HG02623 (cell line): ENCODE data around the gene CDKN2C.
A peak's percentile ranks its signal among the peaks of the same experiment; 100 is the strongest.
"Not testable (repeated sequence)": the region's sequence is repeated elsewhere in the genome, so short reads cannot be mapped to it uniquely, and the experiment has no call there.

Experiments used
- ATAC-seq: cut with Tn5 transposase; IDR thresholded peaks from one replicate; pipeline ENCODE4 v1.9.1; 2021; ENCODE audit warnings: moderate library complexity; ENCODE audit not compliant: unreplicated experiment

Gene CDKN2C

DNA sequence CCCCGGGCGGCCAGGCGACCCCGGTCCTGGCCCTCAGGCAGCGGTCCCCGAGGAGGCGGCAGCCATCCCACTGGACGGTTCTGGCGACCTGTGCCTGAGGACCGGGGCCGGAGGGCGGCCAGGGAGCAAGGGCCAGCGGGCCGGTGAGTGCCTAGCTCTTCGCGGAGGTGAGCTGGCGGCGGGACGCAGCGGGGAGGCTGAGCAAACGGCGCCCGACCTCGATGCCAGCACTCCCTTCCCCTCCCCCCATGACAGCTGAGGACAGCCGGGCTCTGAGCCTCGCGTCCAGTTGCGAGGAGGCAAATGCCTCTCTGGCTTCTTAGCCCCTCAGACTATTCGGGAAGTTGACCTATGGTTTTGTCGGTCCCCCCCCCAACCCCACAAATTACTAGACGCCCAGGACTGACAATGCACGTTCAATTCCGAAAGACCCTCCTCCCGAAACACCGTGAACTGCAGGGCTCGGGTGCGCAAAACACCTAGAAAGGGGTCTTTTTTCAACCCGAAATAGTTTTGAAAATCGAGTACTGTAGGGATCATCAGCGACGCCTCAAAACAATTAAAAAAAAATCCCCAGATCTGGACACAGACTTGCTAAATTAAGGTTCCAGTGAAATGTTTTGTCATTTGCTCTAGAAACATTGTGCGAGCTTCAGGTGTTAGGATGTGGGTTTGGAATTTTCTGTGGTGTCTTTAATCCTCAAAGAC, 8.3 kb downstream of the CDKN2C start:
- ATAC-seq, result peak; percentile 37

DNA sequence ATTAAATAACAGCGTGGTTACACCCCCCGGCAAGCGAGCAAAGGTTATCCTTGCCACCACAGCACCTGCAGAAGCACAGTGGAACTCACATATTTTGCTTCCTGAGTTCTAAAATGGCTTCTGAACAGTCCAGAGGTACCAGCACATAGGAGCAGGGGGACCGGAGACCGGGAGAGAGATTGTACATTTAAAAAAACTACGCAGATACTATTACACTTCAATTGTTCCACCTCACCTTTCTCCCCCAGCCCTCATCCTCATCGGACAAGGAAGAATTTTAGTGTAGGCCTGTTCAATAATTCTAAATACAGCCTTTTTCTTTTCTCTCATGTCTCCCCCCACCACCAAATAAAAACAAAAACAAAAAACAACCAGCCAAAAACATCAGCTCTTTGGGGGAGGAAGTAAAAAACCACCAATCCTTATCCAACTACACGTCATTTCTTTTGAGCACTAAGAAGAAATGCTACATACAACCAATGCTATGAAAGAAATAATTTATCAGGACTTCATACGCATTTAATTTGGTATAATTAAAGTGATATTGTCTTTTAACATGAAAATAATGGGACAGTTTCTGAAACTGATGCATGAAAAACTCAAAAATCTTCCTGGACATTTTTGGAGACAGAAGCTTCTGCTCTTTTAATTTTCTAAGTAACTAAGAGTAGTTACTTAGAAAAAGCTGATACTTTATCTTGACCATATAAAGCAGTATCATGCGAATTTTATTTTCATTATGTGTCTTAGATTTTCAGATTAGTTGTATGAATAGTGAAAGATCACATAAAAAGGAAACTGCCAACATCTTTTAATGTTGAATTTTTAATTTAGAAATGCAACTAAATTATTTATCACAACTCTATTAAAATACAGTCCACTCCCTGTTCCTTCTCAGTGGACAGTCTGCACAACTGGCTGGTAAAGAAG, 9.1 kb downstream of the CDKN2C start:
- no peak for ATAC-seq

DNA sequence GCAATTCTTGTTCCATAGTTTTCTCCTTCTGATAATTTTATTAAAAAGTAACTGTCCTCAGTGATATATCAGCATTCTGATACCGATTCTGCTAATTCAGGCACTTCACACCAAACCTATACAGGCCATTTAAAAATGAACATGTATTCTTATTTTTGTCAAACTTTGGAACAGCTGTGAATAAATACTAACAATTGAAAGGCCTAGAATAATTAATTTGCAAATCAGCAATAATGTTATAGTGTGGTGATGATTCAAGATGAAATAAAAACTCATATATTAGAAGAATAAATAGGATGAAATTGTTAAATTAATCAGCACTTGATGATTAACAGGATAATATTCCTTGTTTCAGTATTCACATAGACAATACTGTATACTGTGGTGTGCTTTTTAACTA, 9.9 kb downstream of the CDKN2C start:
- ATAC-seq, result no peak

DNA sequence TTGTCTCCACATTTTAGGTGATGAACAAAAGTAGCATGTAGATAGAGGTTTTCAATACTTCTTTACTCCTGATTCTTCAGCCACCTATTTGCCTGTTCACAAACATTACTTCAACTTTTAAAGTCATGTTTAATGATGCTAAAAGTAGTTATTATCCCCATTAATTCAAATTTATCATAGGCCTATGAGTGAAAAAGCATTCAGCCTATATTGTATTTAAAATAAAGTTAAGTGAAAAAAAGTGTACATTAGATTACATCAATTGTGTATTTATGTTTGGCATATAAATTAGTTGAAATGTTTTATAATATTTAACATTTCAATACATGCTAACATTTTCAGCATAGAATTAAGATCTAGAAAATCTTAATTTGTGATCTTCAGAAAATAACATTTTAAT, 10.5 kb downstream of the CDKN2C start:
- no peak for ATAC-seq

DNA sequence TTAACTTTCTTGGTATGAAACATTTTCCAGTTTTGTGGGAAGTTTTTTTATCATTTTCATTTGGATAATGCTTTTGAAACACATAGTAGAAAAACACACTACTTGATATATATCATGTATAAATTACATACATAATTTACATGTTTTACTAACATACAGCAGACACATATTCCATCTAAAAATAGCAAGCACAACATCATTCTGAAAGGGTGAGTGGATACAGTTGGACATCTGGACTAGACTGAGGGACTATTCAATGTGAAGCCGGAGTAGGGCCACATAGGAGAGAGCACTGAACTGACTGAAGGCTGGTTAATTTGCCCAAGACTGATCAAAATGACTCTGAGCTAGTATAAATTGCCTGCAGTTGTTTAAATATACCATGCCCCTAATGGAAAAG, 11.7 kb downstream of the CDKN2C start:
- ATAC-seq, result no peak

DNA sequence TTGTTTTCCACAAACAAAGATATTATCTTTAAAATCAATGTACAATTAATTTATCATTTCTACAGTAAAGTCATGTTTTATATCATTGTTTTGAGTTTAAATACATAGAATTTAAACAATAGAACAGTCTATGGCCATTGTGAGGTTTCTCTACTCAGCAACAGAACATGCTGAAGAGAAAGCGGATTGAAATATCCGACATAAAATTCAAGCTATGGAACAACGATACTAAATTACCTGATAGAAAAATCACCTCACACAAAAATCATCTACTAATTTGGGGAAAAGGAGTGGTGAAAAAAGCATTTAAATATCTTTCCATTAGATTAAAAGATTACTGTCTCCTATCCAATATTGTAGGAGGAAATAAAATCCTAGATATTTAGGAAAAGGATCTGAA, 12.6 kb downstream of the CDKN2C start:
- no peak for ATAC-seq

DNA sequence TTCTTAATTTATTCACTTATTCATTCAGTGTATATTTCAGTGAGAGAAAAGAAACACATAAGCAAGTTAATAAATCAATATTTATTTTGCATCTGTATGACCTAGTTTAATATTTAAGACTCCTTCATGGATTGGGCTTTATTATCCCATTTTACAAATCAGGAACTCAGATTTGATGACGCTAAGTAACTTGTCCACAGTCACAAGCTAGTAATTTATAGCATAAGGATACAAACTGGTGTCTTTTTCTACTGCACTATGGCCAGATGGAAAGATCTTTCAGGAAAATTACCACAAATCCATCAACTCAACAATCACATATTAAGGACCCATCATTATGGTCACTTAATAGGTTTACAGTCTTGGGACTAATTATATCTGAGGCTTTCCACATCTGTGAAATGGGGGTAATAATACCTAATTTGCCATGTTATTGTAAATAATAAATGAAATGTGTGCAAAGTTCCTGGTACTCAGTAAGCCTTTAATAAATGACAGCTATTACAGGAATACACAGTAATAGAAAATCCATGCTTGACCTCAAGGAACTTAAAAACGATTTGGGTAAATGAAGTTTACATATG, 13.3 kb downstream of the CDKN2C start:
- ATAC-seq, result no peak

DNA sequence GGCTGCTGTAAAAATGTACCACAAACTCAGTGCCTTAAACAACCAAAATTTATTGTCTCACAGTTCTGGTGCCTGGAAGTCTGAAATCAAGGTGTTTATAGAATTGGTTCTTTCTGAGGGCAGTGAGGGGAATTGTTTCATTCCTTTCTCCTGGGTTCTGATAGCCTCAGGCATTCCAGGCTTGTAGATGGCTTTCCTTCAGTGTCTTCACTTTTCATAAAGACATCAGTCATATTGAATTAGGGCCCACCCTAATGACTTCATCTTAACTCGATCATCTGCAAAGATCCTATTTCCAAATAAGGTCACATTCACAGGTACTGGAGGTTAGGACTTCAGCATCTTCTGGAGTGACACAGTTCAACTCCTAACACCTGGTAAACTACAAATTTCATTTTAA, 15.0 kb downstream of the CDKN2C start:
- no peak for ATAC-seq

DNA sequence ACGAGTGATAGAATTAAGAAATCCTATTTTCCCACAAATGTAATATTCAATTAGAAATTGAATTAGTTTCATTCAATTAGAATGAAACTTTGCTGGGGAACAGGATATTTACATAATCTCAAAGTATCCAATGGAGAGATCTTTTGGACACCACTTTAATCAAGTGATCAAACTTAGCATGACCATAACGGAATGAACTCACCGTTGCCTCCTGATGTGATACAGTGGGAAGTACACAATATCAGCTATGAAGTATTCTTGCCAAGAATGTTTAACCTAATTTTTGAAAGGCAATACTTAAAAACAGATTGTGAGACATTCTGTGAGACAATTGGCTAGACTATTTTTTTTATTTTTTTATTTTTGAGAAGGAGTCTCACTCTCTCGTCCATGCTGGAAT, 16.6 kb downstream of the CDKN2C start:
- ATAC-seq, result no peak

DNA sequence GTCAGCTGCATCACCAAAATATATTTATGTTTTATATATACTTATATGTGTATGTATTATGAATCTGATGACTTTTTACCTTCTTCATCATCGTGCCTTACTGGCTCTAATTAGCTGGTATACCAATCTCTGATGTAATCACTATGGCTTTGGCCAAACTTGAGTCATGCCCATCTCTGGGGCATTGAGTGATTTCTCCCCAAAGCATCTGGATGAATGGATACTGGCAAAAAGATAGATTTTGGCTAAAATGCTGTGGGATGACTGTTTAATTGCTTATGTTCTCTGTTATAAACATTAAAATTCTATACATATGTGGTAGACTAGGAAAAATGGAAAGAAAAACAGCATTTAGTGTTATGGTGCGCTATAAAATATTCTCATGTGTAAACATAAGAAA, 19.6 kb downstream of the CDKN2C start:
- ATAC-seq, result no peak

DNA sequence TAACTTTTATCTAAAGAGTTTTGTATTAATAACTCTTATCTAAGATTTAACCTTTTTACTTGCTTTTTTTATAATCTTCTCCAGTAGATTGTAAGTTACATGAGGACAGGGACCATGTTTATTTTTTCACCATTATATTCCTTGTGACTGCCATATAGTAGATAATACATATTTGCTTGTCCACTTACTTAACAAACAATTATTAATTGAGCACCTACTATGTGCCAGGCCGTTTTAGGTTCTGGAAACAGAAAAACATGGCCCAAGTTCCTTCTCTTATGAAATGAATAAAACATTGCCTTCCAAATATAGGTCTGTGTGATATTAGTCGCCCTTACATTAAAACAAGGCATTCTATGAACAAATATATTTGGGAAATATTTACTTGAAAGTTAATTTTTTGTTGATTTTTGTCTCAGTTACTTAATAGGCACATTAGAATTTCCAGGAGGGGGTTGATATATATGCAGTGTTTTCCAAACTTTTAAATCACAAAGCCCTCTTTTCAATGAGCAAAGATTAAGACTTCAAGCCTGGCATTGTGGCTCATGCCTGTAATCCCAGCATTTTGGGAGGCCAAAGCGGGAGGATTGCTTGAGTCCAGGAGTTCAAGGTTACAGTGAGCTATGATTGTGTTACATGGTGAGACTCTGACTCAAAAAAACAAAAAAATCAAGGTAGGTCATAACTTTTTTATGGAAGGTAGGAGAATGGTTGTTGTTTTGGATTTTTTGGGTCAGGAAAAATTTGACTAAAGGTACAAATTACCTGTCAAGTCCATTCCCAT, 22.7 kb downstream of the CDKN2C start:
- ATAC-seq, result no peak

DNA sequence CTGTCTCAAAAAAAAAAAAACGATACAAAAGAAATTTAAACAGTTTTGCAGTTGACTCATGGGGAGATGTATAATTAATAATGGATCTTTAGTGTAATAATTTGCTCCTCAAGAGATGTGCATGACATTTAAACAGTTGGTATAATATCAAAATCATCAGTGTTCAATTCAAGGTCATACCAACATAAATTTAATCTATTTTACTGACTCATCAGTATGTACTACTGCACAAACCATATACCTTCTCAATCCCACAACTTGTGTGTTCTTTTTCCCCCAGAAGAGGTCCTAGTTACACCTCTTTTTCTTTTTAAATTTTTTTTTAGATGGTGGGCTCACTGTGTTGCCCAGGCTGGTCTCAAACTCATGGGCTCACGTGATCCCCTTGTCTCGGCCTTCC, 23.6 kb downstream of the CDKN2C start:
- no peak for ATAC-seq

DNA sequence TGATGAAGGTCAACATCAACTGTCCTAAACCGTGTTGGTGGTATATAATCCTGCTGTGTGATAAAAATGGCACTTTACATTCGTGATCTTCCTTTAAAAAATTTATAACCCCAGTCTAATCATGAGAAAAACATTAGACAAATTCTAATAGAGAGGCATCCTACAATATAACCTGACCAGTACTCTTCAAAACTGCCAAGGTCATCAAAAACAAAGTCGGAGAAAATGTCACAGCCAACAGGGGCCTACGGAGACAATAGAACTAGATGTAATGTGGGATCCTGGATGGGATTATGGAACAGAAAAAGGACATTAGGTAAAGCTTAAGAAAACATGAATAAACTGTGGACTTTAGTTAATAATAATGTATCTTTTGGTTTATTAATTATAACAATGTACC, 25.0 kb downstream of the CDKN2C start:
- no peak for ATAC-seq

DNA sequence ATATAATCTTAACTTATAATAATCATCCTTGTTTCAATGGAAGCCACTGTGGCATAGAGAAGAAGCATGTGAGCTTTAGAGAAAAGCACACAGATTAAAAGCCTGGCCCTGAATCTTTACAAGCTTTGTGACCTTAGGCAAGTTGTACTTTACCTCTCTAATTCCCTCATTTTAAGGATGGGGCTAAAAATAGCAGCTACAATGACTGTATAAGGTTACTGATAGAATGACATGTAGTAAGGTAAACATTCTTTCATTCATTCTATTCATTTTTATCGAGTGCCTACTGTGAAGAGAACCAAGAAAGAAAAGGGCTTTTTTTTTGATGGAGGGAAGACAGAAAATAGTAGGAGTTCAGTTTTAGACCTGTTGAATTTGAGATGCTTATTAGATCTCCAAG, 25.6 kb downstream of the CDKN2C start:
- no peak for ATAC-seq

DNA sequence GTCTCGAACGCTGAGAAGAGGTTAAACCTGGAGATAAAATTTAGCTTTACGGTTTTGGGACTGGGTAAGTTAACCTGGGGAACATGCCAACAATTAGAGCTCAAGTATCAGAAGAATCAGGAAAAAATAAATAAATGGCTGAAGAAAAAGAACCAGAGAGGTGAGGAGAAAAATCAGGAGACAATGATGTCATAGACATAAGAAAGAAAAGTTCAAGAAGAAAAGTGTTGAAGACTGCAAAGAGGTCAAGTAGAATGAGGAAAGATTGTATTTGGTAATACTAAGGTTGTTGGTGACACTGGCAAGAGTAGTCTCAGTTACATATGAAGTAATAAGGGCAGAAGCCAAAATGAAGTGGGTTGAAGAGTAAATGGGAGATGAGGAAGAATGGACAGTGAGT, 26.0 kb downstream of the CDKN2C start:
- no peak for ATAC-seq

DNA sequence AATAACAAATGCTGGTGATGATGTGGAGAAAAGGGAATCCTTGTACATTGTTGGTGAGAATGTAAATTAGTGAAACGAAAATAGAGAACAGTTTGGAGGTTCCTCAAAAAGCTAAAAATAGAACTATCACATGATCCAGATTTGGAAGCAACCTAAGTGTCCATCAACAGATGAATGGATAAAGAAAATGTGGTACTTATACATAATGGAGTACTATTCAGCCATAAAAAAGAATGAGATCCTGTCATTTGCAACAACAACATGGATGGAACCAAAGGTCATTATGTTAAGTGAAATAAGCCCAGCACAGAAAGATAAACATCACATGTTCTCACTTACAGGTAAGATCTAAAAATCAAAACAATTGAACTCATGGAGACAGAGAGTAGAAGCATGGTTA, 29.3 kb downstream of the CDKN2C start:
- ATAC-seq, result not testable (repeated sequence)

DNA sequence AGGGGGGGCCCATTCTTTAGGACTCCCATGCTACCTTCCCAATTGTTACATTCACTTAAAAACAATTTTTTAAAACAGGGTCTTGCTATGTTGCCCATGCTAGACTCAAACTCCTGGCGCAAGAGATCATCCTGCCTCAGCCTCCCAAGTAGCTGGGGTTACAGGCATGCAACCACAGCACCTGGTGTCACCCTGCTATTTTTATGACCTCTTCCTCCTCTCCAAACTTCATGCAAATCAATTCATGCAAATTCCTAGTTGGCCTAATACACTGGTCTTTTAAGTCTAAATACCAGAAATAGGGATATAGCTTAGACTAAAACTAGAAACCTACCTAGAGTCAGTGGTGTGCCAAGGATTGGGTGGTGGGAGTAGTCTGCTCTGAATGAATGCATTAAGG, 30.1 kb downstream of the CDKN2C start:
- peak; percentile 48 for ATAC-seq

DNA sequence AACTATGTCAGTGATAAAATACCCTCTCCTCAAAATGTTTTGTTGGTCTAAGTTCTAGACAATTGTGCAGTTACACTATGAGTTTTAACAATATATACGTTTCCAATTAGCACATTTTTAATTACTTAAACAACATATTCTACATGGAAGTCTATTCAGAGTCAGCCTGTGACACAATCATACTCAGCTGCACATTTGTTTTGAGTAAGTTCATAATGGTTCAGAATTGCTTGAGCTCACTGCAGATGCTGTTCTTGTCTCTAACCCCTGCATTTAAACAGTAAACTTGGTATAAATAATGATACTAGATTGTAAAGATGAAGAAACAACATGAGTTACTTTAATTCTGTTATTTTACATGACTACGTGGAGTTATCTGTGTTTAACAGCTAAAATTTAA, 30.6 kb downstream of the CDKN2C start:
- ATAC-seq, result no peak

DNA sequence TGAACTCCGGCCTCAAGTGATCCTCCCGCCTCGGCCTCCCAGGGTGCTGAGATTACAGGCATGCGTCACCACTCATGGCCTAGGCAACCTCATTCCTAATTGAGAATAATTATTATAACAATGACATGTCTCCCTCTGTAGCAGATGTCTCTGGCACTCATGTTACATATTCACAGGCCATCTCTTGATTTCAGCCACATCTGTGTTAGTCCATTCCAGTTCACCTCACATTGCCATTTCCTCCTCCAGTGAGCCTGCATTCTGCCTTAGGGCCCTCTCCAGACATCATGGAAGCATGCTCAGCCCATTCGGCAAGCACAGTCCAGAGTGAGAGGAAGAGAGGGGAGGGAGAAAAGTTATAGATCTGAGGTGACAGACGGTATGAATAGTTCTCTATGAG, 32.5 kb downstream of the CDKN2C start:
- no peak for ATAC-seq

DNA sequence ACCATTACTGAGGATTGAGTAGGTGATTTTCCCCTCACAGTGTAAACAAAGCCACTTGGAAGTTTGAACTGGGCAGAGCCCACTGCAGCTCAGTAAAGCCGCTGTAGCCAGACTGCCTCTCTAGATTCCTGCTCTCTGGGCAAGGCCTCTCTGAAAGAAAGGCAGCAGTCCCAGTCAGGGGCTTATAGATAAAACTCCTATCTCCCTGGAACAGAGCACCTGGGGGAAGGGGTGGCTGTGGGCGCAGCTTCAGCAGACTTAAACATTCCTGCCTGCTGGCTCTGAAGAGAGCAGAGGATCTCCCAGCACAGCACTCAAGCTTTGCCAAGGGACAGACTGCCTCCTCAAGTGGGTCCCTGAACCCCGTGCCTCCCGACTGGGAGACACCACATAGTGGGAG, 35.5 kb downstream of the CDKN2C start:
- ATAC-seq, result not testable (repeated sequence)

DNA sequence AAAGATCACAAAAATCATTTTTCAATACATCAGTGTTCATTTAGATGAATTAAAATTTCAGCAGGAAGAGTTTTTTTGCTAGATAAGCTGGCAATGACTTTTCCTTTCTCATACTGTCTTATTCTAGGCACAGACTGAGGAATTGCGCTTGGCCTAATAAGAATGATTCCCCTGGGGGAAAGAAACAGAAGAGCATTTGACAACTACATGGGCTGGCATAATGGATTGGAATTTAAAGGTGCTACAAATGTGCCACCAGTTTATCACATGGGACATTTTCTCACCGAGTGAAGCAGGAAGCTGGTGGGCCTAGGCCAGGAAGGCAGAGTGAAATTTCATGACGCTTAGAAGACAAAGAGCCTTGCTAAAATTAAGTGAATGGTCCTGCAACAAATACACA, 39.3 kb downstream of the CDKN2C start:
- no peak for ATAC-seq
